ENCODE measurements around the gene CPLX3.
A peak's percentile ranks its signal among the peaks of the same experiment; 100 is the strongest.

Gene CPLX3

GRCh38 chr15:74826364-74826819 is at the start of gene CPLX3:
CPLX3 (plus strand) TSS chr15:74826627; CDS start chr15:74826704, 77 bp downstream.
- Mint-ChIP-seq H3K27ac (no peak within 1 kb of the TSS), H3K9me3 (no peaks in the 10 kb centered on the region), H3K4me3 (no peak within 1 kb of the TSS), H3K4me1 (ENCODE audit: low read depth) (peaks cover 16% of the 10 kb centered on the region), H3K36me3 (ENCODE audit: low read depth) (no peaks in the 10 kb centered on the region), H3K27me3 (peaks cover 40% of the 10 kb centered on the region)
- peak; percentile 62 for DNase-seq

DNA sequence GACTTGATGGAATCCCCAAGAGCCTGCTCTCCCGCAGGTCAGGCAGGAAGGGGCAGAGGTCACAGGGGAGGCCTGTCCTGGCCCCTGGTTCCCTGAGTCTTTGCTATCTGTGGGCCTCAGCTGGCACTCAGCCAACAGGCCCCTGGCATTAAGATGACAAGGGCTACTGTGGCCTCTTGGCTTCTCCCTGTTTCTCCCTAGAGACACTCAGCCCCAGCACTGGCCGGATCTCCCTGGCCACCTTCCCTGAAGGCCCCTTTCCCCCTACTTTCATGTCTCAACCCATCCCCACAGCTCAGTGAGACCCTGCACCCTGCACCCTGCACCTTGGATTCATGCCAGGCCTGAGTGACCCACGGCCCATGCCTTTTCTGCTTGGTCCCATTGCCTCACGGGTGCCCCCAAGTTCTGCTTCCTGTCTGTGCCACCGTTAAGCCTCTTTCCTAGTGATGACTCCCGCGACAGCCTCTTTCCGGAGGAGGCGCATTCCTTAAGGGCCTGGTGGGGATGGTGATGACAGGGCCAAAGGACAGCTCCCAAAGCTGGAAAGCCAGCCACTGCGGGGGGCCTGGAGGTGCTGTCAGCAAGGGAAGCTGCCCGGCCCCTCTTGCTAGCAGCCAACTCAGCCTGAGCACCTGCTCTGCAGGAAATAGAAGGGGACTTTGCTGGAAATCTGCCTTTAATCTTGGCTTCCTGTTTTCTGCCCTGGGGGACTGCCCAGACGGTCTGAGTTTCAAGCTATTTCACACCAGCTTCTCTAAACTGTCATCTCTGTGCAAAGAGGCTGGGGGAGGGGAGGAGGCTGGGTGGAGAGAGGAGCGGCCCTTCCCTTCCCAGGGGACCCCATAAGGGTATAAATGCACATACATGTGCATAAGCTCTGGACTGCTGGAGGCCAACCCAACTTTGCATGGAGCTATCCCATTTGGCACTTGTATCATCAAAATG is 49.3 kb upstream of the CPLX3 start:
- Mint-ChIP-seq H3K4me3 (peak overlapping the region; percentile 77), H3K27ac (peak overlapping the region; percentile 99), H3K27me3 (no peaks in the 10 kb centered on the region), H3K4me1 (ENCODE audit: low read depth) (peaks cover 81% of the 10 kb centered on the region), H3K9me3 (no peaks in the 10 kb centered on the region), H3K36me3 (ENCODE audit: low read depth) (peaks cover 9% of the 10 kb centered on the region)
- peak; percentile 76 for DNase-seq

DNA sequence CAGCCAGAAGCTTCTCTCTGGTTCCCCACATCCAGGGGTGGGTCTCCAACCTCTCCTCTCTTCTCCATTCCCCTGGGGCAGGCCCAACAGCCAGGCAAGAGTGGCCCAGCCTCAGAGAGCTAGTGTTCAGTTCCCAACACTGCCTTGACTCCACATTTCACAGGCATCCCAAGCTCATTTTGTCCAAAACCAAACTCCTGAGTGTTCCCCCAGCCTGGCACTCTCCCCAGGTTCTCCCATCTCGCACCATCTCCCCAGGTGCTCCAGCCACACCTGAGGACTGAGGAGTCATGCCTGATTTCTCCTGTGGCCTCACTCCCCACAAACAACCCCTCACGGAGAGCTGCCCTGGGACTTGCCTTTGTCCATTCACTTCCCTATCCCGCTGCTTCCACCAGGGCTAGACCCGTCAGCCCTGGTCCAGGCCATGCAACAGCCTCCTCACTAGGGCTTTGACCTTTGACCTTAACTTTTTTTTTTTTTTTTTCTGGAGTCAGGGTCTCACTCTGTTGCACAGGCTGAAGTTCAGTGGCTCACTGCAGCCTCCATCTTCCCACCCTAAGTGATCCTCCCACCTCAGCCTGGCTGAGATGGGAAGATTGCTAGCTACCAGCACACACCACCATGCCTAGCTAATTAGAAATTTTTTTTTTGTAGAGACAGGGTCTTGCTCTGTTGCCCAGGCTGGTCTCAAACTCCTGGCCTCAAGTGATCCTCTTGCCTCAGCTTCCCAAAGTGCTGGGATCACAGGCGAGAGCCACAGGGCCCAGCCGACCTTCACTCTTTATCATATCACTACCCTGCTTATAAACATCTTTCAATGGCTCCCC is 48.4 kb upstream of the CPLX3 start:
- Mint-ChIP-seq H3K4me3 (peak overlapping the region; percentile 77), H3K4me1 (ENCODE audit: low read depth) (peaks cover 79% of the 10 kb centered on the region), H3K9me3 (no peaks in the 10 kb centered on the region), H3K27ac (peak overlapping the region; percentile 99), H3K36me3 (ENCODE audit: low read depth) (peaks cover 14% of the 10 kb centered on the region), H3K27me3 (no peaks in the 10 kb centered on the region)
- no peak for DNase-seq

GRCh38 chr15:74778599-74778970 is 47.8 kb upstream of the CPLX3 start:
- Mint-ChIP-seq H3K4me3 (no peak overlapping the region), H3K4me1 (ENCODE audit: low read depth) (peaks cover 76% of the 10 kb centered on the region), H3K27me3 (no peaks in the 10 kb centered on the region), H3K27ac (peak overlapping the region; percentile 99), H3K9me3 (no peaks in the 10 kb centered on the region), H3K36me3 (ENCODE audit: low read depth) (peaks cover 20% of the 10 kb centered on the region)
- peak; percentile 34 for DNase-seq

DNA sequence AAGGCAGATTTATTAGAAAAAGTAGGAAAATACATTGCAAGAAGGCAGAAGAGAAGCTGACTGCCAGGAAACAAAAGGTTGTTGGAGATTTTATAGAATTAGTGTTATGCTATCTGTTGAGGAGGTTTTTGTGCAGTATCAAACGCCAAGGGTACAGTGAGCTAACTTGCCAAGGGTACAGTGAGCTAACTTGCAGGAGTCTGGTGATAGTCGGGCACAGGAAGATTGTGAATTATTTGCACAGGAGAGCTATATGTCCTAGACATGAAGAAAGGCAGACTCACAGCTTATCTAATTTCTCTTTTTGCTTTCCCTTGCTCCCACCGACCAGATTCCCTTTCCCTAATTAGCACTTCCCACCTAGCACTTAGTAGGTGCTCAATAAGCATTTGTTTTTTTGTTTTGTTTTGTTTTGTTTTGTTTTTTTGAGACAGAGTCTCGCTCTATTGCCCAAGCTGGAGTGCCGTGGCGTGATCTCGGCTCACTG is 47.2 kb upstream of the CPLX3 start:
- peaks cover 25% of the 10 kb centered on the region for H3K36me3 Mint-ChIP-seq (ENCODE audit: low read depth)
- H3K4me1 Mint-ChIP-seq (ENCODE audit: low read depth), result peaks cover 70% of the 10 kb centered on the region
- no peaks in the 10 kb centered on the region for H3K9me3 Mint-ChIP-seq
- peak overlapping the region; percentile 99 for H3K27ac Mint-ChIP-seq
- DNase-seq, result no peak
- H3K27me3 Mint-ChIP-seq, result no peaks in the 10 kb centered on the region
- peak overlapping the region; percentile 20 for H3K4me3 Mint-ChIP-seq

GRCh38 chr15:74780523-74781430 is 45.6 kb upstream of the CPLX3 start:
- H3K4me3 Mint-ChIP-seq, result peak overlapping the region; percentile 88
- H3K4me1 Mint-ChIP-seq (ENCODE audit: low read depth), result peaks cover 73% of the 10 kb centered on the region
- peak overlapping the region; percentile 99 for H3K27ac Mint-ChIP-seq
- H3K27me3 Mint-ChIP-seq, result no peaks in the 10 kb centered on the region
- DNase-seq, result peak; percentile 66
- no peaks in the 10 kb centered on the region for H3K9me3 Mint-ChIP-seq
- H3K36me3 Mint-ChIP-seq (ENCODE audit: low read depth), result peaks cover 41% of the 10 kb centered on the region

DNA sequence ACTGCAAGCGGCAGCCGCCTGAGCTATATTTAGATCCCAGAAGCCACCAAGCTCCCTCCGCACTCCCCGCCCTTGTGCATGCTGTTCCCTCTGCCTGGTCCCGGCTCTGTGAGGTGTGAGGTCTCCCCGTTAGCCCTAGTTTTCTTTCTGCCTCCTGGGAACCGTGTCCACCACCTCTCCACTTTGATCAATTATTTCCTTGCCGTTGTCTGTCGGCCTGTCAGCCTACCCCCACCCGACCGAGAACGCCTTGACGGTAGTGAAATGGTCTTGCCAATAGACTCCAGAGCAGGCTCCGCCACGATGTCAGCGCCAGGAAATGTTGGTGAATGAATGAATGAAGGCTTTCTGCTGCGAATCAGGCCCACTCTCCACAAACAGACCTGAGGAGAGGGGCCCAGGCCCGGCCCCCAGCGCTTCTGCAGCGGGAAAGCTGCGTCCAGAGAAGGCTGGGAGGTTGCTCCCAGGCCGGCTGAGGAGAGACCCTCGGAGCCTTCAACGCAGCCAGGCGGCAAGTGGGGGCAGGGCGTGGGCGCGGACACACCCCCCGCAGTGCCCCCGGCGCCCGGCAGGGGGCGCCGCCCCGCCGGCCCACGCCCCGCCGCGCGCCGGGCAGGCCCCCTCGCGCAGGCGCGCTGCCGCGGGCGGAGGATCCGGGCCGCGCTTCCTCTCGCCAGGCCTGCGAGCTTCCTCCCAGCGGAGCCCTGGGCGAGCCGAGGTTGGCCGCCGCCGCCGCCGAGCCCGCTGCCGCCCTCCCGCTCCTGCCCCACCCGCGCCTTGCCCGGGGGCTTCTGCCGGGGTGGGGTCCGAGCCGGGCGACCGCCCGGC is 44.8 kb upstream of the CPLX3 start, which contains the start of gene CSK:
CSK (plus strand) TSS at position 650 of the 828 bp plus-strand sequence. CDS start 16,218 bp downstream, outside the sequence.
- Mint-ChIP-seq H3K4me3 (peak within 1 kb of the TSS; percentile 97), H3K27ac (peak within 1 kb of the TSS; percentile 99), H3K27me3 (no peaks in the 10 kb centered on the region), H3K4me1 (ENCODE audit: low read depth) (peaks cover 69% of the 10 kb centered on the region), H3K36me3 (ENCODE audit: low read depth) (peaks cover 47% of the 10 kb centered on the region), H3K9me3 (no peaks in the 10 kb centered on the region)
- peak; percentile 86 for DNase-seq

DNA sequence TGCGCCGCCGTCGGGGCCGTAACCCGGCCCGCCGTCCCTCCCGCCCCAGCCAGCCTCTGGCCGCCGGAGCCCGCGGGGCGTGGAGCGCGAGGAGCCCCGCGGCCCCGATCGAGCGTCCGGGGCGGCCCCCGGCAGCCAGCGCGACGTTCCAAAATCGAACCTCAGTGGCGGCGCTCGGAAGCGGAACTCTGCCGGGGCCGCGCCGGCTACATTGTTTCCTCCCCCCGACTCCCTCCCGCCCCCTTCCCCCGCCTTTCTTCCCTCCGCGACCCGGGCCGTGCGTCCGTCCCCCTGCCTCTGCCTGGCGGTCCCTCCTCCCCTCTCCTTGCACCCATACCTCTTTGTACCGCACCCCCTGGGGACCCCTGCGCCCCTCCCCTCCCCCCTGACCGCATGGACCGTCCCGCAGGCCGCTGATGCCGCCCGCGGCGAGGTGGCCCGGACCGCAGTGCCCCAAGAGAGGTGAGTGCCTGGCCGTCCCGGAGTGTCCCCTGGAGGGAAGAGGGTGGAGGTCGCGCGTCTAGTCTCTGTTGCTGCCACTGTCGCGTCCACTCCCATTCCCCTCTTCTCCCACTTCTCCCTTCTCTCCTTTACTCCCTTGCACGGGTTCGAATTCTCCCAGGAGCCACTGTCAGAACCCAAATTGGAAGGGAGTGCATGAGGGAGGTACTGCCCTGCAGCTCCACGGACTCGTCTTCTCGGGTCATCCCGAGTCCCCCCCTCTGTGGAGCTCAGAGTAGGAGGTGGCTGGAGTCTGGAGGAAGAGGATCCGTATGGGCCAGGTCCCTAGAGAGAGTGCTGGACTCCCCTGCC is 44.0 kb upstream of the CPLX3 start:
- peaks cover 54% of the 10 kb centered on the region for H3K36me3 Mint-ChIP-seq (ENCODE audit: low read depth)

GRCh38 chr15:74783072-74783807 is 43.2 kb upstream of the CPLX3 start:
- Mint-ChIP-seq H3K36me3 (ENCODE audit: low read depth) (peaks cover 59% of the 10 kb centered on the region), H3K4me1 (ENCODE audit: low read depth) (peaks cover 69% of the 10 kb centered on the region), H3K27me3 (no peaks in the 10 kb centered on the region), H3K27ac (peak overlapping the region; percentile 92), H3K4me3 (peak overlapping the region; percentile 97), H3K9me3 (no peaks in the 10 kb centered on the region)
- peak; percentile 73 for DNase-seq

More for the DNA sequence above, 44.0 kb upstream of the CPLX3 start:
- Mint-ChIP-seq H3K4me1 (ENCODE audit: low read depth) (peaks cover 69% of the 10 kb centered on the region), H3K27ac (peak overlapping the region; percentile 92), H3K4me3 (peak overlapping the region; percentile 97), H3K27me3 (no peaks in the 10 kb centered on the region), H3K9me3 (no peaks in the 10 kb centered on the region)
- DNase-seq, result peak; percentile 73

GRCh38 chr15:74783808-74784175 is 42.6 kb upstream of the CPLX3 start:
- peak overlapping the region; percentile 97 for H3K4me3 Mint-ChIP-seq
- peaks cover 69% of the 10 kb centered on the region for H3K4me1 Mint-ChIP-seq (ENCODE audit: low read depth)
- peak overlapping the region; percentile 92 for H3K27ac Mint-ChIP-seq
- peak; percentile 61 for DNase-seq
- H3K27me3 Mint-ChIP-seq, result no peaks in the 10 kb centered on the region
- H3K9me3 Mint-ChIP-seq, result no peaks in the 10 kb centered on the region
- peaks cover 65% of the 10 kb centered on the region for H3K36me3 Mint-ChIP-seq (ENCODE audit: low read depth)

GRCh38 chr15:74784426-74785193 is 41.8 kb upstream of the CPLX3 start:
- Mint-ChIP-seq H3K9me3 (no peaks in the 10 kb centered on the region), H3K27ac (peak overlapping the region; percentile 99), H3K36me3 (ENCODE audit: low read depth) (peaks cover 73% of the 10 kb centered on the region), H3K4me3 (peak overlapping the region; percentile 97), H3K4me1 (ENCODE audit: low read depth) (peaks cover 69% of the 10 kb centered on the region), H3K27me3 (no peaks in the 10 kb centered on the region)
- DNase-seq, result peak; percentile 67
